K562 (cell line): ENCODE data around the gene RNGTT. TPM values are rescaled to one million over a fixed set of nuclear protein-coding genes. Genes with fewer than 3 reads are reported as not detected.

Experiments used
- ATF4 ChIP-seq: fragments of 450-650 bp; formaldehyde crosslinking; IDR thresholded peaks from 2 replicates; pipeline ENCODE4 v1.4.0; 2022; ENCODE audit warnings: mild to moderate bottlenecking, moderate library complexity
- GMEB1 ChIP-seq: fragments of 250-450 bp; sonication (Bioruptor Pico); IDR thresholded peaks from 2 replicates; pipeline ENCODE4 v1.4.0; 2020; ENCODE audit warnings: mild to moderate bottlenecking
- HDAC2 ChIP-seq: fragments of 450-650 bp; IDR thresholded peaks from 2 replicates; pipeline ENCODE4 v1.6.1; 2016; ENCODE audit warnings: mild to moderate bottlenecking
- JUN ChIP-seq, 2 experiments: sonication (generic) in 1 of 2; formaldehyde crosslinking in 1 of 2; IDR thresholded peaks; 2 replicates each; pipeline versions ENCODE4 v1.6.1 to v1.8.0; 2012 to 2022; ENCODE audit warnings: borderline replicate concordance in 2 of 2, mild to moderate bottlenecking in 2 of 2, improper control_type of control experiment in 1 of 2, low read depth in 1 of 2, low read length in 1 of 2, missing genetic modification reagents in 1 of 2
- MCM2 ChIP-seq: fragments of 450-650 bp; IDR thresholded peaks from 2 replicates; pipeline ENCODE4 v1.6.1; 2017; ENCODE audit warnings: low read depth, mild to moderate bottlenecking
- NFE2 ChIP-seq: IDR thresholded peaks from 2 replicates; pipeline ENCODE4 v1.6.1; 2014; ENCODE audit warnings: antibody characterized with exemption, low read depth
- YY1 ChIP-seq, 3 experiments: IDR thresholded peaks; 2 replicates each; pipeline ENCODE4 v1.6.1; 2011; ENCODE audit warnings: low read length in 2 of 3, mild to moderate bottlenecking in 2 of 3, moderate library complexity in 2 of 3, borderline replicate concordance in 1 of 3, control low read depth in 1 of 3, low read depth in 1 of 3; ENCODE audit not compliant: insufficient read depth in 3 of 3, insufficient replicate concordance in 2 of 3, control insufficient read depth in 1 of 3, insufficient read length in 1 of 3; ENCODE audit errors: extremely low read depth in 1 of 3
- ZBTB12 ChIP-seq: fragments of 250-450 bp; sonication (Bioruptor Pico); IDR thresholded peaks from 2 replicates; pipeline ENCODE4 v1.4.0; 2020
- ZFP1 ChIP-seq: fragments of 450-650 bp; formaldehyde crosslinking; IDR thresholded peaks from 2 replicates; pipeline ENCODE4 v1.4.0; 2020; ENCODE audit warnings: mild to moderate bottlenecking, mixed read lengths
- ZFPM2 ChIP-seq: fragments of 250-450 bp; sonication (Bioruptor Pico); IDR thresholded peaks from 2 replicates; pipeline ENCODE4 v1.5.1; 2022; ENCODE audit warnings: mild to moderate bottlenecking
- ZNF398 ChIP-seq: fragments of 250-450 bp; sonication (Bioruptor Pico); IDR thresholded peaks from 2 replicates; pipeline ENCODE4 v1.8.0; 2021; ENCODE audit warnings: moderate library complexity, mild to moderate bottlenecking, inconsistent platforms
- ZNF592 ChIP-seq: fragments of 450-650 bp; IDR thresholded peaks from 2 replicates; pipeline ENCODE4 v1.6.1; 2017; ENCODE audit warnings: antibody characterized with exemption, mild to moderate bottlenecking
- ZNF639 ChIP-seq, 2 experiments: fragments of 200-800 bp in 1 of 2; sonication (Bioruptor generic) in 1 of 2; sonication (generic) in 1 of 2; formaldehyde crosslinking in 1 of 2; IDR thresholded peaks in 1 of 2; conservative IDR thresholded peaks in 1 of 2; 2 replicates each; pipeline versions ENCODE4 v1.5.0 to v1.6.1; 2016 to 2020; ENCODE audit warnings: missing compliant biosample characterization in 1 of 2, missing genetic modification characterization in 1 of 2, missing genetic modification reagents in 1 of 2
- polyA plus RNA-seq, 8 experiments: library from polyadenylated mRNA; depleted of rRNA in 4 of 8; stranded (reverse) in 5 of 8; unstranded in 3 of 8; fragments of >200 nt; fragmentation: Nextera tagmentation in 2 of 8; fragmentation: Illumina TruSeq in 1 of 8; extraction: Ambion mirVana in 2 of 8; extraction: Trizol in 1 of 8; gene quantifications; 2 replicates each; pipeline versions ENCODE4 v1.2.1 to v1.2.3, GENCODE V29; 2011 to 2014; ENCODE audit warnings: inconsistent platforms in 1 of 8, missing spikeins in 1 of 8
- total RNA-seq, 7 experiments: library from RNA; depleted of rRNA in 6 of 7; stranded (reverse); fragments of >200 nt in 6 of 7; fragmentation: Illumina TruSeq in 2 of 7; extraction: Trizol in 2 of 7; gene quantifications; 2 replicates each; pipeline versions ENCODE4 v1.2.1 to v1.2.3, GENCODE V29; 2011 to 2021; ENCODE audit warnings: low replicate concordance in 1 of 7

Gene RNGTT
- total and polyA plus RNA-seq, 9 of the 15 experiments (the other 6 are each of a cell fraction or from before 2014, with no cell fraction given): 6.1 to 31.7 (median 19.5) TPM

- TF ChIP-seq ZNF592 (peak; percentile 89), NFE2 (no peak), ATF4 (CRISPR knock-in tag) (peak; percentile 81), ZFPM2 (CRISPR knock-in tag) (peak; percentile 82; the same call in 1 of the 2 replicates), YY1 (IDR thresholded peaks at IDR 0.05; ENCODE audit: borderline replicate concordance in 1 of 3, control insufficient read depth in 1 of 3, extremely low read depth in 1 of 3, insufficient read depth in 3 of 3, insufficient read length in 1 of 3, insufficient replicate concordance in 2 of 3, low read depth in 1 of 3, low read length in 2 of 3) (no peak), ZBTB12 (peak; percentile 51; the same call in 1 of the 2 replicates), MCM2 (no peak), HDAC2 (no peak), ZNF398 (CRISPR knock-in tag) (0 out of 2 replicates have a peak, but pooled peaks have one; percentile 45), JUN (IDR thresholded peaks at IDR 0.05; ENCODE audit: borderline replicate concordance, low read depth, low read length) (no peak), JUN (CRISPR knock-in tag; IDR thresholded peaks at IDR 0.05; ENCODE audit: borderline replicate concordance) (no peak), ZNF639 (CRISPR knock-in tag; conservative IDR thresholded peaks at IDR 0.05 in 1 of 2, IDR thresholded peaks at IDR 0.05 in 1 of 2) (peak in 1 of 2 experiments; percentile 9; a peak in 1 of 4 replicates), GMEB1 (peak; percentile 37; the same call in 1 of the 2 replicates), ZFP1 (CRISPR knock-in tag) (peak; percentile 63; the same call in 1 of the 2 replicates)
Observed at GRCh38 chr6:89008815-89009374, 45.5 kb upstream of the RNGTT start (continued).
